Esophagus squamous epithelium (tissue), 4 donors: ENCODE measurements around the gene RANBP3.

Experiments used
- CTCF ChIP-seq, 6 experiments: fragments of 450-650 bp in 4 of 6; fragments of 200-600 bp in 2 of 6; sonication (generic) in 2 of 6; IDR thresholded peaks; one replicate each; pipeline ENCODE4 v1.5.1; 2016 to 2019; ENCODE audit warnings: antibody characterized with exemption in 6 of 6, mild to moderate bottlenecking in 4 of 6, moderate library complexity in 4 of 6
- POLR2A ChIP-seq, 4 donors: fragments of 450-650 bp; IDR thresholded peaks; one replicate each; pipeline ENCODE4 v1.6.1; 2017; ENCODE audit warnings: antibody characterized with exemption in 4 of 4, mild to moderate bottlenecking in 4 of 4, moderate library complexity in 3 of 4

DNA sequence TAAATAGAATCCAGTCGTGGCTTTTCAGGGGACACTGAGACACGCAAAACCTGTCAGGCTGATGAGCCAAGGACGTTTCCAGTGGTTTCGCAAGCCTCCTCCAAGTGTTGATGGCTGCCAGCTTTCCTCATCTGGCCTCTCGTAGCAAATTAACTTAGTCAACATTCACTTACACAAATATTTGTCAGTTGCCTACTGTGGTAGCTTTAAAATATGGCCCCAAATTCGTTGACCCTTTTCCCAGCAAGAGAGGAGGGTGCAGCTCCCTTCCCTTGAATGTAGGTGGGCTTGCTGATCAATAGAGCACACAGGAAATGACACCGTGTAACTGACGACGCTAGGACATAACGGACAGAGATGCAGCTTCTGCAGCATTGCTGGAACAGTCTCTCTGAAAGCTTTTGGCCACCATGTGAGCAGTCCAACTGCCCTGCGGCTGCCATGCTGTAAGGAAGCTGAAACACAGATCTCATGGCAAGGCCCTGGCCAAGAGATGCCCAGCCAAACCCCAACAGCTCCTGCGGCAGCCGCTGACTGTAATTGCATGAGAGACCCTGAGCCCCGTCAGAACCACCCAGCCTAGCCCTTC is 5.5 kb upstream of the RANBP3 start:
- no peak for TF ChIP-seq CTCF (IDR thresholded peaks at IDR 0.05)
- no peak for TF ChIP-seq POLR2A (IDR thresholded peaks at IDR 0.05)
